IPS DF 6.9 (cell line): ENCODE measurements around the gene CAMTA1.

Experiments used
- DNase-seq: peaks from one replicate; pipeline ENCODE4 v3.0.0-alpha.2; 2013; ENCODE audit warnings: low read depth, low spot score
- H3K27ac ChIP-seq: one replicate; pipeline ENCODE4 v1.5.1; 2013; ENCODE audit warnings: low read length, control low read depth
- H3K27me3 ChIP-seq: 2 replicates; pipeline ENCODE4 v1.6.1; 2013; ENCODE audit warnings: mild to moderate bottlenecking, low read length; ENCODE audit not compliant: control insufficient read depth, insufficient read depth
- H3K36me3 ChIP-seq: 2 replicates; pipeline ENCODE4 v1.6.1; 2013; ENCODE audit warnings: low read length; ENCODE audit not compliant: control insufficient read depth, insufficient read depth
- H3K4me1 ChIP-seq: 2 replicates; pipeline ENCODE4 v1.6.1; 2013; ENCODE audit warnings: low read length; ENCODE audit not compliant: control insufficient read depth, insufficient read depth
- H3K4me3 ChIP-seq: 2 replicates; pipeline ENCODE4 v1.5.1; 2013; ENCODE audit warnings: mild to moderate bottlenecking, low read length
- H3K9me3 ChIP-seq: 2 replicates; pipeline ENCODE4 v1.6.1; 2013; ENCODE audit warnings: low read length, inconsistent platforms; ENCODE audit not compliant: control insufficient read depth, insufficient read depth
- WGBS: extraction: QIAGEN DNeasy Blood & Tissue Kit; methylation state at CpG from one replicate; pipeline ENCODE4 v1.1.7; 2013; ENCODE audit warnings: mixed read lengths, missing lambda C conversion rate; ENCODE audit not compliant: insufficient read length, insufficient coverage; 5-methylcytosine and 5-hydroxymethylcytosine counted together

Gene CAMTA1

GRCh38 chr1:6889875-6890480 is 104.7 kb downstream of the CAMTA1 start:
- H3K4me1 ChIP-seq: no peaks in the 10 kb centered on the region
- no peak overlapping the region for H3K4me3 ChIP-seq
- WGBS: no CpG with 5 or more reads among the region's 3 CpGs
- no peaks in the 10 kb centered on the region for H3K9me3 ChIP-seq
- DNase-seq: no peak
- no peaks in the 10 kb centered on the region for H3K36me3 ChIP-seq
- no peak overlapping the region for H3K27ac ChIP-seq
- no peaks in the 10 kb centered on the region; the same call in 1 of the 2 replicates for H3K27me3 ChIP-seq

GRCh38 chr1:6890686-6891085 is 105.4 kb downstream of the CAMTA1 start:
- WGBS: no CpG with 5 or more reads among the region's 1 CpG
- DNase-seq: no peak
- Histone ChIP-seq H3K9me3 (no peaks in the 10 kb centered on the region), H3K27ac (no peak overlapping the region), H3K4me1 (no peaks in the 10 kb centered on the region), H3K27me3 (no peaks in the 10 kb centered on the region; the same call in 1 of the 2 replicates), H3K36me3 (no peaks in the 10 kb centered on the region), H3K4me3 (no peak overlapping the region)

- Histone ChIP-seq H3K27ac (no peak overlapping the region), H3K4me1 (no peaks in the 10 kb centered on the region), H3K36me3 (no peaks in the 10 kb centered on the region), H3K27me3 (no peaks in the 10 kb centered on the region; the same call in 1 of the 2 replicates), H3K9me3 (no peaks in the 10 kb centered on the region), H3K4me3 (no peak overlapping the region)
- 100% methylated on average over 1 of the region's 7 CpGs for WGBS
- no peak for DNase-seq
These were observed 106.7 kb downstream of the CAMTA1 start for GRCh38 chr1:6891781-6892579.

- H3K27ac ChIP-seq: no peak overlapping the region
- no peaks in the 10 kb centered on the region for H3K9me3 ChIP-seq
- no CpG with 5 or more reads among the region's 7 CpGs for WGBS
- DNase-seq: no peak
- H3K36me3 ChIP-seq: no peaks in the 10 kb centered on the region
- H3K27me3 ChIP-seq: no peaks in the 10 kb centered on the region; the same call in 1 of the 2 replicates
- H3K4me1 ChIP-seq: 0 out of 2 replicates have a peak, but pooled peaks cover 2% of the 10 kb centered on the region
- no peak overlapping the region for H3K4me3 ChIP-seq
These were observed 108.1 kb downstream of the CAMTA1 start for GRCh38 chr1:6893388-6893787.

DNA sequence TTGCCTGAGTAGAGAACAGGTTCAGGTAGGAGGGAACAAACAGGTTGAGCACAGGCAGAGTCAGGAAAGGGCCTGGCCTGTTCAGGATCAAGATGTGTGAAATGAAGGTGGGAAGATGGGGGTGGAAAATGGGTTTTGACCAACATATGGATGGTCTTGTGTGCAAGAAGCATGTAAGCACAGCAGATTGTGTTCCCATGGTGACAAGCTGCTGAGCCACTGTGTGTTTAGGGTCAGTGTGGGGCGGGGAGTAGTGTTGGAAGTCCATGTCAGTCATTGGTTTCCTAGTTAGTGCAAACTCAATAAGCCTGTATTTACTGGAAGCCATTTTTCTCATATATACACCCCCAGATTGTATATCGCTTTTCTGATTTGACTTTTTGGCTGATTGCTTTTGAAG is 111.9 kb downstream of the CAMTA1 start:
- 0 out of 2 replicates have a peak, but pooled peaks cover 2% of the 10 kb centered on the region for H3K4me1 ChIP-seq
- no peaks in the 10 kb centered on the region for H3K9me3 ChIP-seq
- H3K27me3 ChIP-seq: no peaks in the 10 kb centered on the region
- WGBS: no CpG with 5 or more reads among the region's 2 CpGs
- DNase-seq: no peak
- H3K27ac ChIP-seq: no peak overlapping the region
- H3K36me3 ChIP-seq: no peaks in the 10 kb centered on the region
- no peak overlapping the region for H3K4me3 ChIP-seq

GRCh38 chr1:6898974-6899539 is 113.8 kb downstream of the CAMTA1 start:
- no peaks in the 10 kb centered on the region for H3K36me3 ChIP-seq
- WGBS: no CpG with 5 or more reads among the region's 7 CpGs
- DNase-seq: no peak
- H3K9me3 ChIP-seq: no peaks in the 10 kb centered on the region
- H3K27me3 ChIP-seq: no peaks in the 10 kb centered on the region
- H3K27ac ChIP-seq: no peak overlapping the region
- no peak overlapping the region for H3K4me3 ChIP-seq
- 0 out of 2 replicates have a peak, but pooled peaks cover 2% of the 10 kb centered on the region for H3K4me1 ChIP-seq

DNA sequence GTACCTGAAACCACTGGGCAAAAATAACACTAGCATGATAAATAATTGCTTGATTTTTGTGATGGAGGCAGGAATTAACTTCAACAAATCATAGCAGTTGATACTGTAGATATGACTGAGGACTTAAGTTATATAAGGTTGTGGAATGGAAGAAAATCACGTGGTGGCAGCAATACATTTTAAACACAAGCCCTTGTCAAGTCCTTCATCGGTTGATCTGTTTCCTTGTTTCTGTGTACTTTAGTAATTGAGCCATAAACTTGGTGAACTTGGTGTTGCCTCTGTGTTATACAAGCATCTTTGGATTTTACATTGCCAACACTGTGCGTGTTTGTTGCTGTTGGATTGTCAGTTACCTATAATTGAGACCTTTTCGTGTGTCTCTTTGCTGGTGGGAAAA is 114.4 kb downstream of the CAMTA1 start:
- Histone ChIP-seq H3K4me1 (0 out of 2 replicates have a peak, but pooled peaks cover 2% of the 10 kb centered on the region), H3K27me3 (no peaks in the 10 kb centered on the region), H3K27ac (no peak overlapping the region), H3K36me3 (no peaks in the 10 kb centered on the region), H3K4me3 (no peak overlapping the region), H3K9me3 (no peaks in the 10 kb centered on the region)
- DNase-seq: no peak
- WGBS: no CpG with 5 or more reads among the region's 4 CpGs

DNA sequence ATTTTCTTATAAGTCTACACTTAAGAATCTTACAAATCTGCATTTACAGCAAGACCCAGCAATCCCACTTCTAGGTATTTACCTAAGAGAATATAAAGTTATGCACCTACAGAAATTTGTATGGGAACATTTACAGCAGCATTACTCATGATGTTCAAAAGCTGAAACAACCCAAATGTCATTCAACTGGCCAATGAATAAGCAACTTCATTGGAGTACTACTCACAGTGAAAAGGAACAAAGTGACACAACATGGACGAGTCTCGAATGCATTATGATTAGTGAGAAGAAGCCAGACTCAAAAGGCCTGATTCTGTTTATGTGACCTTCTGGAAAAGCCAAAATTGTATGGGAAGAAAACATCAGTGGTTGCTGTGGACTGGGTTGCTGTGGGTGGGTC is 116.9 kb downstream of the CAMTA1 start:
- no peak overlapping the region for H3K27ac ChIP-seq
- H3K4me3 ChIP-seq: no peak overlapping the region
- no CpG with 5 or more reads among the region's 2 CpGs for WGBS
- H3K9me3 ChIP-seq: no peaks in the 10 kb centered on the region
- H3K36me3 ChIP-seq: no peaks in the 10 kb centered on the region
- H3K4me1 ChIP-seq: peaks cover 2% of the 10 kb centered on the region; the same call in 1 of the 2 replicates
- no peak for DNase-seq
- no peaks in the 10 kb centered on the region for H3K27me3 ChIP-seq

GRCh38 chr1:6904476-6905170 is 119.4 kb downstream of the CAMTA1 start:
- no peaks in the 10 kb centered on the region for H3K9me3 ChIP-seq
- WGBS: no CpG with 5 or more reads among the region's 17 CpGs
- DNase-seq: no peak
- H3K27ac ChIP-seq: no peak overlapping the region
- no peaks in the 10 kb centered on the region for H3K27me3 ChIP-seq
- no peak overlapping the region for H3K4me3 ChIP-seq
- no peaks in the 10 kb centered on the region; the same call in 1 of the 2 replicates for H3K36me3 ChIP-seq
- peaks cover 3% of the 10 kb centered on the region; the same call in 1 of the 2 replicates for H3K4me1 ChIP-seq

DNA sequence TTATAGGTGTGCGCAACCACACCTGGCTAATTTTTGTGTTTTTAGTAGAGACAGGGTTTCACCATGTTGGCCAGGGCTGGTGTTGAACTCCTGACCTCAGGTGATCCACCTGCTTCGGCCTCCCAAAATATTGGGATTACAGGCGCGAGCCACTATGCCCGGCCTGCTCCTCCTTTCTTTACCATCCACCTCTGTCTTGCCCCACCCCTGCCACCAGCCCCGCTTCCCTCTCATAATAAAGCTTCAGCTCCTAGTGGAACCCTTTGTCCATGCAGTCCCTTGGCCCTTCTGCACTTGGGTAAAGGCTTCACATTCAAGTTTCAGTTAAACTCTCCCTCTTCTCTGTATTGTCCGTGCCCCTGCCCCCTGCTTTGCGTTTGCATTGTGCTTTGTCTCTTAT is 120.1 kb downstream of the CAMTA1 start:
- Histone ChIP-seq H3K9me3 (no peaks in the 10 kb centered on the region), H3K4me3 (no peak overlapping the region), H3K27me3 (no peaks in the 10 kb centered on the region), H3K27ac (no peak overlapping the region), H3K4me1 (peaks cover 3% of the 10 kb centered on the region; the same call in 1 of the 2 replicates), H3K36me3 (no peaks in the 10 kb centered on the region; the same call in 1 of the 2 replicates)
- no CpG with 5 or more reads among the region's 8 CpGs for WGBS
- DNase-seq: no peak
